GM12872 (cell line): Measurements from ENCODE around the gene ANKS6.

Experiments used
- CTCF ChIP-seq: IDR thresholded peaks from 3 replicates; pipeline ENCODE4 v1.5.1; 2011; ENCODE audit warnings: low read depth, mild to moderate bottlenecking, low read length, moderate library complexity; ENCODE audit not compliant: insufficient read depth

Gene ANKS6

GRCh38 chr9:98825414-98825813 lies 29.1 kb upstream of the ANKS6 start:
- no peak for TF ChIP-seq CTCF

- no peak for TF ChIP-seq CTCF
Measured at GRCh38 chr9:98823666-98824334, 27.4 kb upstream of the ANKS6 start.

- no peak for TF ChIP-seq CTCF
Measured at GRCh38 chr9:98822661-98823060, 26.3 kb upstream of the ANKS6 start.

- no peak for TF ChIP-seq CTCF
Measured at GRCh38 chr9:98821831-98822230, 25.5 kb upstream of the ANKS6 start.

GRCh38 chr9:98819231-98819630 lies 22.9 kb upstream of the ANKS6 start:
- no peak for TF ChIP-seq CTCF

GRCh38 chr9:98818764-98819163 lies 22.4 kb upstream of the ANKS6 start:
- no peak for TF ChIP-seq CTCF

- TF ChIP-seq CTCF, result no peak
Measured at GRCh38 chr9:98815391-98815951, 19.1 kb upstream of the ANKS6 start.
